ENCODE results near the gene LARP4B. TPM values are rescaled to one million over a fixed set of nuclear protein-coding genes. Genes with fewer than 3 reads are reported as not detected.
A peak's percentile ranks its signal among the peaks of the same experiment; 100 is the strongest.

The LARP4B gene
- total and polyA plus RNA-seq, 2 experiments from 2014 or later: 18.3 to 52.3 TPM

DNA sequence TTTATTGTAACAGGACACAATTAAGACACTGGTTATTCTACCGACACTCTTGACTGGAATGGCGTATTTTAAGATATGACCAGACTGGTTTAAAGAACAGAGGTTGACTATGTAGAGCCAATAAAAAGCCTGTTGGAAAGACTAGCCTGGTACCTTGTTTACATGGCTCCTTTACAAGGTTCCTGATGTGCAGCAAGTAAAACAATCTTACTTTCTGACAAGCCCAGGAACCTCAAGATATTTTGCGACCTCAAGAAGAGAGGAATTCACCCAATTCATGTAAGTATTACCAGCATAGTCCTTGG, 14.1 kb downstream of the LARP4B start (continued):
- TF ChIP-seq, protein P1, sequence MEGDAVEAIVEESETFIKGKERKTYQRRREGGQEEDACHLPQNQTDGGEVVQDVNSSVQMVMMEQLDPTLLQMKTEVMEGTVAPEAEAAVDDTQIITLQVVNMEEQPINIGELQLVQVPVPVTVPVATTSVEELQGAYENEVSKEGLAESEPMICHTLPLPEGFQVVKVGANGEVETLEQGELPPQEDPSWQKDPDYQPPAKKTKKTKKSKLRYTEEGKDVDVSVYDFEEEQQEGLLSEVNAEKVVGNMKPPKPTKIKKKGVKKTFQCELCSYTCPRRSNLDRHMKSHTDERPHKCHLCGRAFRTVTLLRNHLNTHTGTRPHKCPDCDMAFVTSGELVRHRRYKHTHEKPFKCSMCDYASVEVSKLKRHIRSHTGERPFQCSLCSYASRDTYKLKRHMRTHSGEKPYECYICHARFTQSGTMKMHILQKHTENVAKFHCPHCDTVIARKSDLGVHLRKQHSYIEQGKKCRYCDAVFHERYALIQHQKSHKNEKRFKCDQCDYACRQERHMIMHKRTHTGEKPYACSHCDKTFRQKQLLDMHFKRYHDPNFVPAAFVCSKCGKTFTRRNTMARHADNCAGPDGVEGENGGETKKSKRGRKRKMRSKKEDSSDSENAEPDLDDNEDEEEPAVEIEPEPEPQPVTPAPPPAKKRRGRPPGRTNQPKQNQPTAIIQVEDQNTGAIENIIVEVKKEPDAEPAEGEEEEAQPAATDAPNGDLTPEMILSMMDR (conservative IDR thresholded peaks at IDR 0.05; ENCODE audit: low read depth in 2 of 2): no peak
- TF ChIP-seq ZNF114 (CRISPR knock-in tag; IDR thresholded peaks at IDR 0.05) (no peak), EZH2phosphoT487 (IDR thresholded peaks at IDR 0.05; ENCODE audit: unreplicated experiment) (no peak), POLR2AphosphoS5 (IDR thresholded peaks at IDR 0.05; ENCODE audit: low read depth) (no peak), EZH2 (IDR thresholded peaks at IDR 0.05; ENCODE audit: low read depth, unreplicated experiment) (no peak), NANOG (IDR thresholded peaks at IDR 0.05; ENCODE audit: borderline replicate concordance) (no peak), JUNB (IDR thresholded peaks at IDR 0.05; ENCODE audit: unreplicated experiment) (no peak)
- TF ChIP-seq, protein P2, sequence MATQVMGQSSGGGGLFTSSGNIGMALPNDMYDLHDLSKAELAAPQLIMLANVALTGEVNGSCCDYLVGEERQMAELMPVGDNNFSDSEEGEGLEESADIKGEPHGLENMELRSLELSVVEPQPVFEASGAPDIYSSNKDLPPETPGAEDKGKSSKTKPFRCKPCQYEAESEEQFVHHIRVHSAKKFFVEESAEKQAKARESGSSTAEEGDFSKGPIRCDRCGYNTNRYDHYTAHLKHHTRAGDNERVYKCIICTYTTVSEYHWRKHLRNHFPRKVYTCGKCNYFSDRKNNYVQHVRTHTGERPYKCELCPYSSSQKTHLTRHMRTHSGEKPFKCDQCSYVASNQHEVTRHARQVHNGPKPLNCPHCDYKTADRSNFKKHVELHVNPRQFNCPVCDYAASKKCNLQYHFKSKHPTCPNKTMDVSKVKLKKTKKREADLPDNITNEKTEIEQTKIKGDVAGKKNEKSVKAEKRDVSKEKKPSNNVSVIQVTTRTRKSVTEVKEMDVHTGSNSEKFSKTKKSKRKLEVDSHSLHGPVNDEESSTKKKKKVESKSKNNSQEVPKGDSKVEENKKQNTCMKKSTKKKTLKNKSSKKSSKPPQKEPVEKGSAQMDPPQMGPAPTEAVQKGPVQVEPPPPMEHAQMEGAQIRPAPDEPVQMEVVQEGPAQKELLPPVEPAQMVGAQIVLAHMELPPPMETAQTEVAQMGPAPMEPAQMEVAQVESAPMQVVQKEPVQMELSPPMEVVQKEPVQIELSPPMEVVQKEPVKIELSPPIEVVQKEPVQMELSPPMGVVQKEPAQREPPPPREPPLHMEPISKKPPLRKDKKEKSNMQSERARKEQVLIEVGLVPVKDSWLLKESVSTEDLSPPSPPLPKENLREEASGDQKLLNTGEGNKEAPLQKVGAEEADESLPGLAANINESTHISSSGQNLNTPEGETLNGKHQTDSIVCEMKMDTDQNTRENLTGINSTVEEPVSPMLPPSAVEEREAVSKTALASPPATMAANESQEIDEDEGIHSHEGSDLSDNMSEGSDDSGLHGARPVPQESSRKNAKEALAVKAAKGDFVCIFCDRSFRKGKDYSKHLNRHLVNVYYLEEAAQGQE (IDR thresholded peaks at IDR 0.05; ENCODE audit: unreplicated experiment): no peak

DNA sequence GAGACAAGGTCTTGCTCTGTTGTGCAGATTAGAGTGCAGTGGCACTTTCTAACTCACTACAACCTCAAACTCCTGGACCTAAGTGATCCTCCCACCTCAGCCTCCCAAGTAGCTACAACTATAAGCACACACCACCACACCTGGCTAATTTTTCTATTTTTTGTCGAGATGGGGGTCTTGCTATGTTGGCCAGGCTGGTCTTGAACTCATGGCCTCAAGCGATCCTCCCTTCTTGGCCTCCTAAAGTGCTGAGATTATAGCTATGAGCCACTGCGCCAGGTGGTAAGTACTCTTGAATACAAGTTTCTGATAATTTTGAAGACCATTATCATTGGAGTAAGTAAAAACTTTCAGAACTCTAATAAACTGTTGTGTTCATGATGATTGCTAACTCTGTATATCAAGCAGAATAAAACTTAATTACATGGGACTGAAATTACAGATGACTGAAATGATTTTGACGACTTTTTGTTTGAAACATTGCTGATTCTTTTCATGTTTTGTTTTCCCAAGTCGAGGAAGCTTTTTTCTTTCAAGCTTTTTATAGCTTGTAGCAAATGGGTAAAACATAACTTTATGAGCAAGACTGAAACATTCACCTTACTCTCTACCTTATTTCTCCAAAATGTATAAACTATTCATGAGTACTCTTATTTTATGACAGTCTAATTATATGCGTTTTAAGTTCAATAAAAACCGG, 14.6 kb downstream of the LARP4B start:
- H3K4me3 ChIP-seq: no peak overlapping the region
- peaks cover 100% of the 10 kb centered on the region for H3K79me2 ChIP-seq (replicated peaks; ENCODE audit: insufficient read depth)
- peak overlapping the region; percentile 41; the same call in 1 of the 2 replicates for H3K27ac ChIP-seq (ENCODE audit: low read depth)
- peaks cover 63% of the 10 kb centered on the region for H4K20me1 ChIP-seq (replicated peaks; ENCODE audit: insufficient read depth)
- H2AFZ ChIP-seq: no peak overlapping the region
- H3K27me3 ChIP-seq (ENCODE audit: insufficient read depth): no peaks in the 10 kb centered on the region
- H3K27ac Mint-ChIP-seq: no peak overlapping the region
- peaks cover under 1% of the 10 kb centered on the region; the same call in 1 of the 2 replicates for H3F3A ChIP-seq (replicated peaks; ENCODE audit: low read depth)
- H3K27me3 Mint-ChIP-seq (ENCODE audit: insufficient read depth, low read depth, poor library complexity): no peaks in the 10 kb centered on the region
- H3K36me3 ChIP-seq (ENCODE audit: insufficient read depth): no peaks in the 10 kb centered on the region
- no peak overlapping the region for H3K4me2 ChIP-seq
- no peaks in the 10 kb centered on the region for H3K9me3 Mint-ChIP-seq
- no peaks in the 10 kb centered on the region for H3K9me2 ChIP-seq (ENCODE audit: insufficient read depth)
- H3K4me1 Mint-ChIP-seq: peaks cover 2% of the 10 kb centered on the region; the same call in 1 of the 3 replicates
- H3K4me3 Mint-ChIP-seq: no peak overlapping the region
- ATAC-seq (no peak), DNase-seq (ENCODE audit: low spot score) (no peak)
- no peaks in the 10 kb centered on the region; the same call in 1 of the 2 replicates for H3K4me1 ChIP-seq (ENCODE audit: insufficient read depth)
- H3K36me3 Mint-ChIP-seq (ENCODE audit: low read depth): peaks cover 10% of the 10 kb centered on the region; the same call in 2 of the 3 replicates
- no peak for TF ChIP-seq NANOG (IDR thresholded peaks at IDR 0.05; ENCODE audit: borderline replicate concordance)
- no peak for TF ChIP-seq EZH2 (IDR thresholded peaks at IDR 0.05; ENCODE audit: low read depth, unreplicated experiment)
- TF ChIP-seq JUNB (IDR thresholded peaks at IDR 0.05; ENCODE audit: unreplicated experiment): no peak
- no peak for TF ChIP-seq EZH2phosphoT487 (IDR thresholded peaks at IDR 0.05; ENCODE audit: unreplicated experiment)
- no peak for TF ChIP-seq CREB1 (CRISPR knock-in tag; IDR thresholded peaks at IDR 0.05; ENCODE audit: low read depth)
- TF ChIP-seq, protein P2 (IDR thresholded peaks at IDR 0.05; ENCODE audit: unreplicated experiment): no peak
- TF ChIP-seq ZNF114 (CRISPR knock-in tag; IDR thresholded peaks at IDR 0.05): no peak
- TF ChIP-seq ZNF331 (CRISPR knock-in tag; IDR thresholded peaks at IDR 0.05; ENCODE audit: low read depth): no peak
